Chondrocyte (in vitro differentiated cells): ENCODE measurements around the gene SLC10A1. TPM values are rescaled to one million over a fixed set of nuclear protein-coding genes. Genes with fewer than 3 reads are reported as not detected.

Experiments
- DNase-seq: peaks from one replicate; pipeline ENCODE4 v3.0.0; 2021; ENCODE audit warnings: mixed read lengths, low spot score
- H3K27ac Mint-ChIP-seq: one replicate; pipeline ENCODE4 v1.8.0; 2021; ENCODE audit warnings: mild to moderate bottlenecking, moderate library complexity, mixed read lengths; ENCODE audit not compliant: unreplicated experiment
- H3K27me3 Mint-ChIP-seq: 2 replicates; pipeline ENCODE4 v1.8.0; 2021; ENCODE audit warnings: low read depth, mixed read lengths
- H3K36me3 Mint-ChIP-seq: 2 replicates; pipeline ENCODE4 v1.8.0; 2021; ENCODE audit warnings: low read depth, mixed read lengths
- H3K4me1 Mint-ChIP-seq: 2 replicates; pipeline ENCODE4 v1.8.0; 2021; ENCODE audit warnings: low read depth, mild to moderate bottlenecking, mixed read lengths
- H3K4me3 Mint-ChIP-seq: one replicate; pipeline ENCODE4 v1.8.0; 2021; ENCODE audit warnings: mild to moderate bottlenecking, moderate library complexity, mixed read lengths; ENCODE audit not compliant: unreplicated experiment
- H3K9me3 Mint-ChIP-seq: 2 replicates; pipeline ENCODE4 v1.8.0; 2021; ENCODE audit warnings: low read depth, mixed read lengths
- CTCF ChIP-seq: fragments of 200-600 bp; sonication (generic); IDR thresholded peaks from 2 replicates; pipeline ENCODE4 v1.5.0; 2021; ENCODE audit warnings: antibody characterized with exemption, mild to moderate bottlenecking, moderate library complexity
- total RNA-seq: library from RNA; stranded (reverse); gene quantifications from 3 replicates; pipeline ENCODE4 v1.2.1, GENCODE V29; 2021

The SLC10A1 gene
- total RNA-seq, 1 donor from 2014 or later = not detected

- Mint-ChIP-seq H3K4me3 (no peak overlapping the region), H3K27ac (no peak overlapping the region), H3K4me1 (no peaks in the 10 kb centered on the region), H3K36me3 (peaks cover 4% of the 10 kb centered on the region), H3K9me3 (peaks cover 14% of the 10 kb centered on the region), H3K27me3 (peaks cover 3% of the 10 kb centered on the region)
- no peak for TF ChIP-seq CTCF
- DNase-seq = no peak
Measured at GRCh38 chr14:69827560-69827959, 30.5 kb upstream of the SLC10A1 start.

GRCh38 chr14:69822456-69822855 lies 25.4 kb upstream of the SLC10A1 start:
- DNase-seq = no peak
- Mint-ChIP-seq H3K27me3 (peaks cover 12% of the 10 kb centered on the region), H3K4me1 (peaks cover 4% of the 10 kb centered on the region), H3K36me3 (peaks cover 3% of the 10 kb centered on the region), H3K9me3 (peaks cover 7% of the 10 kb centered on the region), H3K4me3 (no peak overlapping the region), H3K27ac (no peak overlapping the region)
- no peak for TF ChIP-seq CTCF

- TF ChIP-seq CTCF = no peak
- DNase-seq = no peak
- Mint-ChIP-seq H3K9me3 (peaks cover 4% of the 10 kb centered on the region), H3K4me1 (peaks cover 4% of the 10 kb centered on the region), H3K4me3 (no peak overlapping the region), H3K27ac (no peak overlapping the region), H3K27me3 (peaks cover 11% of the 10 kb centered on the region), H3K36me3 (peaks cover 3% of the 10 kb centered on the region)
Measured at GRCh38 chr14:69820991-69821390, 23.9 kb upstream of the SLC10A1 start.

GRCh38 chr14:69819607-69820006 lies 22.6 kb upstream of the SLC10A1 start:
- no peaks in the 10 kb centered on the region for H3K36me3 Mint-ChIP-seq
- H3K9me3 Mint-ChIP-seq = no peaks in the 10 kb centered on the region
- DNase-seq = no peak
- TF ChIP-seq CTCF = no peak
- peaks cover 4% of the 10 kb centered on the region for H3K4me1 Mint-ChIP-seq
- H3K4me3 Mint-ChIP-seq = no peak overlapping the region
- H3K27ac Mint-ChIP-seq = no peak overlapping the region
- H3K27me3 Mint-ChIP-seq = peaks cover 11% of the 10 kb centered on the region

GRCh38 chr14:69818758-69819191 lies 21.7 kb upstream of the SLC10A1 start:
- peak; percentile 90 for TF ChIP-seq CTCF
- H3K36me3 Mint-ChIP-seq = no peaks in the 10 kb centered on the region
- H3K9me3 Mint-ChIP-seq = no peaks in the 10 kb centered on the region
- peaks cover 4% of the 10 kb centered on the region for H3K4me1 Mint-ChIP-seq
- H3K27me3 Mint-ChIP-seq = peaks cover 16% of the 10 kb centered on the region
- H3K27ac Mint-ChIP-seq = no peak overlapping the region
- no peak for DNase-seq
- no peak overlapping the region for H3K4me3 Mint-ChIP-seq
